BJ (cell line): ENCODE measurements around the gene TREH. TPM values are rescaled to one million over a fixed set of nuclear protein-coding genes. Genes with fewer than 3 reads are reported as not detected.

ENCODE experiments used
- CTCF ChIA-PET: fragments of 350-600 bp; formaldehyde crosslinking; extraction: SDS; loops from one replicate; lab custom pipeline; 2021; ENCODE audit warnings: antibody characterized with exemption, inconsistent platforms; lab: Yijun Ruan, JAX
- POLR2A ChIA-PET: fragments of 300-600 bp; sonication (Branson Sonifier 250); formaldehyde crosslinking; extraction: SDS; loops from one replicate; lab custom pipeline; 2021; ENCODE audit warnings: antibody characterized with exemption; lab: Charles Lee
- DNase-seq: peaks from one replicate; pipeline ENCODE4 v3.0.0-alpha.2; 2011; ENCODE audit warnings: low read depth
- H3K27me3 ChIP-seq: 2 replicates; pipeline ENCODE4 v1.6.0; 2011; ENCODE audit warnings: low read length; ENCODE audit not compliant: control insufficient read depth, insufficient read depth
- H3K36me3 ChIP-seq: 2 replicates; pipeline ENCODE4 v1.5.1; 2011; ENCODE audit warnings: low read length; ENCODE audit not compliant: control insufficient read depth, insufficient read depth
- H3K4me3 ChIP-seq: 2 replicates; pipeline ENCODE4 v1.5.1; 2011; ENCODE audit warnings: low read depth, mild to moderate bottlenecking, control low read depth, low read length
- polyA plus RNA-seq: library from polyadenylated mRNA; depleted of rRNA; stranded (reverse); fragments of >200 nt; gene quantifications from 2 replicates; pipeline ENCODE4 v1.2.3, GENCODE V29; 2011
- TF ChIP-seq, protein P1 (sequence below): IDR thresholded peaks from 2 replicates; pipeline ENCODE4 v1.5.1; 2011; ENCODE audit warnings: low read depth, mild to moderate bottlenecking, control low read depth, inconsistent platforms, low read length, moderate library complexity; ENCODE audit not compliant: insufficient read depth

The TREH gene
- polyA plus RNA-seq, 1 experiment, result not detected

DNA sequence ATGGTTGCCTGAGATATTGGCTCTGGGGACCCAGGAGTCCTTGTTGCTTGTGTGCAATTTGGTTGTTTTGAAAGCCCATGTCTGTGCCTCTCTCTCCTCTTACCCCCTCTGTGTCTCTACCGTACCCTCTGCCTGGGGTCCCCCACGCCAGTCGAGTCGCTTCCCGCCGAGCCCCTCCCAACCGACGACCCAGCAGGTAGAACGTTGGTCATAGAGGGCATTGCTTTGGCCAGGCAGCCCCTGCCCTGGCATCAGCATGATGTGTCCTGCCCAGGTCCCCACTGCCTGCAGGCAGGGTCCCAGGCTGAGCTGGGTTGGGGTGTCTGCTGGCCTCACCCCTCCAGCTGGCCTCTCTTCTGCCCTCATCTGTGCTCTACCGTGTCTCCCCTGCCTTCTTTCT, 35.0 kb downstream of the TREH start:
- ChIA-PET CTCF (interaction anchor here (1.2 kb wide), 1 partner anchor 12 kb away, joined by 3 read pairs; no protein-coding TSS in a partner anchor), POLR2A (no interaction called here)
- DNase-seq, result no peak
- peaks cover 63% of the 10 kb centered on the region for H3K36me3 ChIP-seq
- no peak overlapping the region for H3K4me3 ChIP-seq
- TF ChIP-seq, protein P1, sequence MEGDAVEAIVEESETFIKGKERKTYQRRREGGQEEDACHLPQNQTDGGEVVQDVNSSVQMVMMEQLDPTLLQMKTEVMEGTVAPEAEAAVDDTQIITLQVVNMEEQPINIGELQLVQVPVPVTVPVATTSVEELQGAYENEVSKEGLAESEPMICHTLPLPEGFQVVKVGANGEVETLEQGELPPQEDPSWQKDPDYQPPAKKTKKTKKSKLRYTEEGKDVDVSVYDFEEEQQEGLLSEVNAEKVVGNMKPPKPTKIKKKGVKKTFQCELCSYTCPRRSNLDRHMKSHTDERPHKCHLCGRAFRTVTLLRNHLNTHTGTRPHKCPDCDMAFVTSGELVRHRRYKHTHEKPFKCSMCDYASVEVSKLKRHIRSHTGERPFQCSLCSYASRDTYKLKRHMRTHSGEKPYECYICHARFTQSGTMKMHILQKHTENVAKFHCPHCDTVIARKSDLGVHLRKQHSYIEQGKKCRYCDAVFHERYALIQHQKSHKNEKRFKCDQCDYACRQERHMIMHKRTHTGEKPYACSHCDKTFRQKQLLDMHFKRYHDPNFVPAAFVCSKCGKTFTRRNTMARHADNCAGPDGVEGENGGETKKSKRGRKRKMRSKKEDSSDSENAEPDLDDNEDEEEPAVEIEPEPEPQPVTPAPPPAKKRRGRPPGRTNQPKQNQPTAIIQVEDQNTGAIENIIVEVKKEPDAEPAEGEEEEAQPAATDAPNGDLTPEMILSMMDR, result no peak
- no peaks in the 10 kb centered on the region for H3K27me3 ChIP-seq

DNA sequence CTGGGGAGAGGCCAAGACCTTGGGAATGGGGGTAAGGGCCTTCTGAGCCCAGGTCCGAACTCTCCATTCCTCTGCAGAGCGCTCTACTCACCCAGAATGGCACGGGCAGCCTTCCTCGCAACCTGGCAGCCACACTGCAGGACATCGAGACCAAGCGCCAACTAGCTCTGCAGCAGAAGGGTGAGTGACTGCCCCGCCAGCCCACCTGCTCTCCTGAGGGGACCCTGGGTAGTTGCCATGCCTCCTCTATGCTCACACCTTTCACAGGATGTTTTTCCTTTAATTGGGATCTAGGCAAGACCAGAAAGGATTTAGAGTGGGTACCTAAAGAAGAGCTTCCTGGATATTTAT, 35.5 kb downstream of the TREH start:
- Histone ChIP-seq H3K36me3 (peaks cover 66% of the 10 kb centered on the region), H3K4me3 (no peak overlapping the region), H3K27me3 (no peaks in the 10 kb centered on the region)
- ChIA-PET POLR2A (no interaction called here), CTCF (interaction anchor here (1.8 kb wide), 1 partner anchor 16 kb away, joined by 8 read pairs; no protein-coding TSS in a partner anchor)
- DNase-seq, result no peak
- TF ChIP-seq, protein P1, result no peak

DNA sequence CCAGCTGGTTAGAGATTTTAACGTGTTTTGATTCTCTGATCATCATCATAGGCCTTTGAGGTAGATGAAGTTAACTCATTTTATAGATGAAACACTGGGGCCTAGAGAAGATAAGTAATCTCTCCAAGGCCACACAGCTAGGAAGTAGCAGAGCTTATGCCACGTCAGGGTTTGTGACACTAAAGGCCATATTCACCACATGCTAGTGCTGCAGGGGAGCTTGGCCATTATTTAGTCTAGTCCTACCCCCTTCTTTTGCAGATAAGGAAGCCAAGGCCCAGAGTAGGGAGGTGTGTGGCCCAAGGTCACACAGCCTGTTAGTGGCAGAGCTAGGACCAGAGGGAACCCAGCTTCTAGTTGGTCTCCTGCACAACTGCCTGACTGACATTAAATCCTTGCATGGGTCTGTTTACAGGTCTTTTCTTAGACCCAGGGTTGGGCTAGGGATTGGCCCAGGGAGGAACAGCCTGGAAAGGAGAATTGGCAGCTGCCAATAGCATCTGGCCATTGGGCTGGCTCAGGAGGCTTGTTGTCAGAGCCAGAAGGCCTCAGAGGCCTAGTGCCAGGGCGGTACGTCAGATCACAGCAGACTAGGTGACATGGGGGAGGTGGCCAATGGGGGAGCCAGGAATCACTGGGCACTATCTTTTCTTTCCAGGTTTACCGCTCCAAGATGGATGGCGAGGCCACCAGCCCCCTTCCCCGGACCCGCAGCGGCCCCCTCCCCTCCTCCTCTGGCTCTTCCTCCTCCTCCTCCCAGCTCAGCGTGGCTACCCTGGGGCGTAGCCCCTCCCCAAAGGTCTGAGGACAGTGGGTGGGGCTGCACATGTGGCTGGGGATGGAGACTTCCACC, 36.1 kb downstream of the TREH start:
- Histone ChIP-seq H3K4me3 (no peak overlapping the region), H3K27me3 (no peaks in the 10 kb centered on the region), H3K36me3 (peaks cover 70% of the 10 kb centered on the region)
- ChIA-PET POLR2A (no interaction called here), CTCF (interaction anchor here (1.2 to 1.8 kb wide), 3 partner anchors 17 to 70 kb away, joined by 3 to 8 read pairs (median 4); no protein-coding TSS in a partner anchor)
- no peak for DNase-seq
- TF ChIP-seq, protein P1, result no peak

DNA sequence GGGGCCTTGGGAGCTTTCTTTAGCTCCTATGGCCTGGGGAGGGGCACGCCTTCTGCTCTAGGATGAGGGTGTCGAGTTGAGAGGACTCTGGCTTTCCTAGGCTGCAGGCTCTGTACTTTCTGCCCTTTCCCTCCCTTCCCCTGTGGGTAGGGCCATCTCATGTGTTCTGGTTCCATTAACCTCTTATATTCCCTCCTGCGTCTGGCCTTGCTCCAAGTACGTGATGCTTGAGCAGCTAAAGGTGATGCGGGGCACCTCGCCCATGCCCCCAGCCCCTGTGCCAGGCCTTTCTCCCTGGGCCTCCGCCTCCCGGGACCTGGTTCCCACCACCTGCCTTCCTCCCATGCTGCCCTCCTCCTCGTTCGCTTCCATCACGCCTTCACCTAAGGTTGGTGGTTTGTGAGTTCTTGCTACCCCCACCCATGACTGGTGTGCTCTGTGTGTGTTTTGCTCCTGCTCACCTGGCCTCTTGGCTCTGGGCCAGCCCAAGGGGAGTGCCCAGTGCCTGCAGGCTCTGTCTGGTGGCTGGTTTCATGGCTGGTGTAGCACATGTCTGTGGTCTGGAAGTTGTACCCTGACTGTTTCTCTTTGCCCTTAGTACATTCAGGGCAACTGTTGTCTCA, 37.9 kb downstream of the TREH start:
- H3K36me3 ChIP-seq, result peaks cover 70% of the 10 kb centered on the region
- POLR2A ChIA-PET, result no interaction called here
- DNase-seq, result no peak

More for the DNA sequence above, 37.9 kb downstream of the TREH start:
- CTCF ChIA-PET, result interaction anchor here (1.8 kb wide), 1 partner anchor 44 kb away, joined by 5 read pairs; no protein-coding TSS in a partner anchor
- TF ChIP-seq, protein P1, result no peak
- Histone ChIP-seq H3K27me3 (no peaks in the 10 kb centered on the region), H3K4me3 (no peak overlapping the region)
